IPS-18a (cell line): ENCODE measurements around the gene CEP63.

Source experiments
- H3K27ac ChIP-seq: one replicate; pipeline ENCODE4 v1.5.1; 2013; ENCODE audit warnings: low read length
- H3K27me3 ChIP-seq: one replicate; pipeline ENCODE4 v1.6.1; 2013; ENCODE audit warnings: mild to moderate bottlenecking, low read length; ENCODE audit not compliant: control insufficient read depth, insufficient read depth
- H3K36me3 ChIP-seq: one replicate; pipeline ENCODE4 v1.6.1; 2013; ENCODE audit warnings: low read depth, low read length; ENCODE audit not compliant: control insufficient read depth
- H3K4me1 ChIP-seq: one replicate; pipeline ENCODE4 v1.6.1; 2013; ENCODE audit warnings: low read depth, low read length; ENCODE audit not compliant: control insufficient read depth
- H3K4me3 ChIP-seq: one replicate; pipeline ENCODE4 v1.5.1; 2013; ENCODE audit warnings: low read length
- H3K9ac ChIP-seq: one replicate; pipeline ENCODE4 v1.6.1; 2013; ENCODE audit warnings: mild to moderate bottlenecking, low read length, moderate library complexity
- H3K9me3 ChIP-seq: one replicate; pipeline ENCODE4 v1.6.1; 2013; ENCODE audit warnings: low read depth, low read length; ENCODE audit not compliant: control insufficient read depth

The CEP63 gene

GRCh38 chr3:134603956-134604355 is 118.1 kb downstream of the CEP63 start:
- Histone ChIP-seq H3K9me3 (no peaks in the 10 kb centered on the region), H3K36me3 (no peaks in the 10 kb centered on the region), H3K9ac (no peak overlapping the region)

GRCh38 chr3:134605556-134605955 is 119.7 kb downstream of the CEP63 start:
- no peak overlapping the region for H3K4me3 ChIP-seq
- no peaks in the 10 kb centered on the region for H3K36me3 ChIP-seq
- no peak overlapping the region for H3K9ac ChIP-seq
- H3K27ac ChIP-seq, result no peak overlapping the region
- no peaks in the 10 kb centered on the region for H3K9me3 ChIP-seq
- H3K4me1 ChIP-seq, result peaks cover 5% of the 10 kb centered on the region
- peaks cover 2% of the 10 kb centered on the region for H3K27me3 ChIP-seq

More at GRCh38 chr3:134603956-134604355, 118.1 kb downstream of the CEP63 start:
- H3K27ac ChIP-seq, result no peak overlapping the region
- H3K4me1 ChIP-seq, result peaks cover 5% of the 10 kb centered on the region
- no peak overlapping the region for H3K4me3 ChIP-seq
- H3K27me3 ChIP-seq, result peaks cover 8% of the 10 kb centered on the region

GRCh38 chr3:134606033-134607025 is 120.5 kb downstream of the CEP63 start:
- Histone ChIP-seq H3K27me3 (no peaks in the 10 kb centered on the region), H3K9me3 (no peaks in the 10 kb centered on the region), H3K9ac (no peak overlapping the region), H3K4me3 (no peak overlapping the region), H3K4me1 (peaks cover 5% of the 10 kb centered on the region), H3K27ac (no peak overlapping the region), H3K36me3 (no peaks in the 10 kb centered on the region)

GRCh38 chr3:134607054-134608022 is 121.5 kb downstream of the CEP63 start:
- peaks cover 2% of the 10 kb centered on the region for H3K4me1 ChIP-seq
- H3K4me3 ChIP-seq, result no peak overlapping the region

GRCh38 chr3:134608023-134608770 is 122.3 kb downstream of the CEP63 start:
- H3K9me3 ChIP-seq, result no peaks in the 10 kb centered on the region

More at GRCh38 chr3:134607054-134608022, 121.5 kb downstream of the CEP63 start:
- Histone ChIP-seq H3K27me3 (no peaks in the 10 kb centered on the region), H3K27ac (no peak overlapping the region), H3K9me3 (no peaks in the 10 kb centered on the region), H3K36me3 (no peaks in the 10 kb centered on the region), H3K9ac (no peak overlapping the region)

GRCh38 chr3:134608771-134609435 is 123.0 kb downstream of the CEP63 start:
- H3K9me3 ChIP-seq, result no peaks in the 10 kb centered on the region
- no peaks in the 10 kb centered on the region for H3K27me3 ChIP-seq
- H3K9ac ChIP-seq, result no peak overlapping the region
- no peaks in the 10 kb centered on the region for H3K4me1 ChIP-seq
- no peaks in the 10 kb centered on the region for H3K36me3 ChIP-seq
- H3K27ac ChIP-seq, result no peak overlapping the region
- no peak overlapping the region for H3K4me3 ChIP-seq

More at GRCh38 chr3:134608023-134608770, 122.3 kb downstream of the CEP63 start:
- Histone ChIP-seq H3K36me3 (no peaks in the 10 kb centered on the region), H3K4me1 (no peaks in the 10 kb centered on the region), H3K27me3 (no peaks in the 10 kb centered on the region), H3K27ac (no peak overlapping the region), H3K9ac (no peak overlapping the region), H3K4me3 (no peak overlapping the region)

- Histone ChIP-seq H3K9ac (no peak overlapping the region), H3K4me3 (no peak overlapping the region), H3K36me3 (no peaks in the 10 kb centered on the region), H3K4me1 (no peaks in the 10 kb centered on the region), H3K27ac (no peak overlapping the region), H3K27me3 (no peaks in the 10 kb centered on the region), H3K9me3 (no peaks in the 10 kb centered on the region)
These were observed 124.1 kb downstream of the CEP63 start for GRCh38 chr3:134609821-134610431.

GRCh38 chr3:134610432-134611385 is 124.9 kb downstream of the CEP63 start:
- Histone ChIP-seq H3K27ac (no peak overlapping the region), H3K9me3 (no peaks in the 10 kb centered on the region), H3K4me1 (no peaks in the 10 kb centered on the region), H3K9ac (no peak overlapping the region), H3K27me3 (no peaks in the 10 kb centered on the region), H3K4me3 (no peak overlapping the region), H3K36me3 (no peaks in the 10 kb centered on the region)

GRCh38 chr3:134611516-134611915 is 125.7 kb downstream of the CEP63 start:
- Histone ChIP-seq H3K9ac (no peak overlapping the region), H3K4me1 (no peaks in the 10 kb centered on the region), H3K9me3 (no peaks in the 10 kb centered on the region)

More at GRCh38 chr3:134611516-134611915, 125.7 kb downstream of the CEP63 start:
- H3K27ac ChIP-seq, result no peak overlapping the region
- H3K36me3 ChIP-seq, result no peaks in the 10 kb centered on the region
- no peak overlapping the region for H3K4me3 ChIP-seq
- H3K27me3 ChIP-seq, result no peaks in the 10 kb centered on the region
